COLO668 (cell line): ENCODE measurements around the gene TLL2.

ENCODE experiments used
- DNase-seq: peaks from one replicate; lab custom pipeline; 2025; ENCODE audit not compliant: unreplicated experiment; lab: John Stamatoyannopoulos, UW

Gene TLL2

DNA sequence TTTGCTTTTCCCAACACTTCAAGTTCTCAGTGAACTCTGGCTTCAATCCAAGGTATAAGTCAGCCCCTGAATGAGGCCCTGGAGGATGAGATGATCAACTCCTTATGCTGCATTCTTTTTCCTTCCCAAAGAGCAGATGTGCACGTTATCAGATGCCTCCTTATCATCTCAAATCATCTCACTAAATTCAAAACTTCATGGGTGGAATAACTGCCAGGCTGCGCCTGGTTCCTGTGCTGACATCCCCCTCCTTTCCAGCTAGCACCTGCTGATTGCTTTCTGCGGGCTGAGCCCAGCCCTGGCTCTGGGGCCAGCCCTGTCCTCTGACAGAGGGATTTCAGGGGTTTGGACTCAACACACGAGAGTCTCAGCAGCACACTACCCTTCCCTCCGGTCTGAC lies 44.9 kb downstream of the TLL2 start:
- DNase-seq: no peak

DNA sequence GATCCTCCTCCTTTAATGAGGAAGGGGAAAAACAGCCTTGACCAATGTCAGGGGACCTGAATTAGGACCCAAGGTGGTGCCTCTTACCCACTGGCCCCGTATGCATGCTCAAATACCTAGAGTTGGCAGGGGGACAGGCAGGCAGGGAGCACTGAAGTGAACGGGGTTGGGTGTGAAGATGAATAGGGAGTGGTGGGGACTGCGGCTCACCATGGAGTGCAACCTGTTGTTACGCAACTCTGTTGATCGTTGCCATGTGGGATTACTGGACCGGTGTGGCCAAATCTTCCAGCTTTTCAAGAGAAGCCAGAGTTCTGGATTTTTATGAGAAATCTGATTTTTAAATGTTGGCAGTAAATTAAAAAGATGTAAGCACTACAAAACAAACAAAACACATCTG lies 48.1 kb downstream of the TLL2 start:
- no peak for DNase-seq

DNA sequence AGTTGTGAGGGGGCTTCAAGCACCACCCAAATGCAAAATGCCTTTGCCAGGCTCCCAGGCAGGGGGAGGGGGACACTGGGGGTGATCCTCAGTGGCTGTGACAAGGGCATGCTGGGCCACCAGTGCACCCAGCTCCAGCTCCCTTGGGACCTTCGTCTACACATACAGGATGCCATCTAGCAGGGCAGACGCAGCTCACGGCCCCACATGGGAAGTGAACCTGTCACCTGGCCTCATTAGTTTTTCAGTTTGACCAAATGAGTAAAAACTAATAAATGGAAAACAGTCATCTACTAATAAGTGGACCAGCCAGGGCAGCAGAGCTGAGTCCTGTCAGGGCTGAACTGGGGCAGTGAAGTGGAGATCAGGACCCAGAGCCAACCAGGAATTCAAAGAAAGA lies 50.2 kb downstream of the TLL2 start:
- no peak for DNase-seq

DNA sequence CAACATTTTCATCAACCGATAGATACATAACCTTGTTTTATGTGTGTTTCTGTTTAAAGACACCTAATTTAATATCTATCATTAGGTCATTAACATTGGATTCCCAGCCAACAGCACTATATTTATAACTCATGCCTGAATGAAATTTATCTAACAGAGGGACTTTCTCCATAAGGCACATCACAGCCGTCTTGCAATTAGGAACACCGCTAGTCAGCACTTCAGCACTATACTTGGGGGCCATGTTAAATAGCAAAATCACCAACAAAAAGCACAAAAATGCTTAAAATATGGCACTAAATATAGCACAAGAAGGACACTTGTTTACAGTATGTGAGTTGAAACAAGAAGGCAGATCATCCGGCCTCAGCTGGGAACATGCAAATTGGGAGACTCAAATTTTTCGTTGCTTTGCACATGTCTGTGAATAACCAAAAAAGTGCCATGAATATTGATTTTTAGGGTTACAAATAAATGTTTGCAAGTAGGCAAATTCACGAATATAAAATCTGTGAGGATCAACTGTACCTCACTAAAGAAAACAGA lies 51.0 kb downstream of the TLL2 start:
- DNase-seq: no peak

GRCh38 chr10:96460316-96460715 lies 53.4 kb downstream of the TLL2 start:
- DNase-seq: no peak

GRCh38 chr10:96457341-96457740 lies 56.4 kb downstream of the TLL2 start:
- DNase-seq: no peak

DNA sequence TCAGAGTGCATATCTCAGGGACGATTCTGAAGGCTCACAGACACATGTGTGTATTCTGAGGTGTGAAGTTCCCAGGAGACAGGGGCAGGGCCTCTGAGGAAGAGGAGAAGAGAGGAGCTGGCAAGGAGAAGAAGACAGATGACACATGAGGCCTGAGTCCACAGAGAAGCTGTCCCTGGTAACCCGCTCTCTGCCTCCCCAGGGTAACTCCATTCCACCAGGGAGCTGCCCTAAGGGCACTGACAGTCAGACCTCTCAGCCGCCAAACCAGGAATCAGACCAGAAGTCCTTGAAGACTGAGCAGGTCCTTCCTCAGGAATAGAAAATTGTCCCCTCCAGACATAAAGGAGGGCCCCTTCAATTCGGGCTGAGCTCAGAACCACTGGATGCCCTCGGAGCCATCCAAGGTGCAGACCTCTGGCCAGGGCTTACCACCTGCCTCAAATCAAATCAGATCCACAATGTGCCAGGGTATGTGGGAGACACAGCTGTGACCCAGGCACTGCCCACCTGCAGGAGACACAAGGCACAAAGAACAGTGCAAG lies 57.4 kb downstream of the TLL2 start:
- DNase-seq: no peak

DNA sequence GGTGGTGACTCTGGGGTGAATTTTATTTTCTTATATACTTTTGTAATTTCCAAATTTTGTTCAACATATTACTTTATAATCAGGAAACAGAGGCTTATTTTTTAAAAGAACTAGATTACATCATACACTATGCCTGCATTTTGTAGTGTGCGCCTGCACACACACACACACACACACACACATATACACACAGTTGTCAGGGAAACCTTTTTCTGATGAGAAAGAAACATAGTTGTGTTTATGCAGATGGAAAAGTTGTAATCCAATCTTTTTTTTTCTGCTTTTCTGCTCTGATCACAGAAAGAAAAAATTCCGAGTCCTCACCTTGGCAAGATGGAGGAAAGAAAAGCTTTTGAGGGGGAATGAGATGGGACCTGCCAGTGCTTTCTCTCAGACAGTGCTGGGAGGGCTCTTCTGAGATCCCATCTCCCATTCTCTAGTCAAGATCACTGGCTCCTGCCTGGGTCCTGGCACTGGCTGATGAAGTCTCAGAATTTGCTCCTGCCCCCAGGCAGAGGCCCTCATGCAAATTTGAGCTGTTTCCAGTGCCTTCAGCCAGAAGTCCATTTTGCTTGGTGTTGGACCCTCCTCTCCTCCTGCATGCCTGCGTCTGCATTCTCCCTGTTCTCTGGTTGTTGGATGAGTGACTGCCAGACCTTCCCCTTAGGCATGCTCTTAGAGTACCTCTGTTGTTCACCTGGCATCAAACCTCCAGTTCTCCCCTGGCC lies 59.7 kb downstream of the TLL2 start:
- no peak for DNase-seq

DNA sequence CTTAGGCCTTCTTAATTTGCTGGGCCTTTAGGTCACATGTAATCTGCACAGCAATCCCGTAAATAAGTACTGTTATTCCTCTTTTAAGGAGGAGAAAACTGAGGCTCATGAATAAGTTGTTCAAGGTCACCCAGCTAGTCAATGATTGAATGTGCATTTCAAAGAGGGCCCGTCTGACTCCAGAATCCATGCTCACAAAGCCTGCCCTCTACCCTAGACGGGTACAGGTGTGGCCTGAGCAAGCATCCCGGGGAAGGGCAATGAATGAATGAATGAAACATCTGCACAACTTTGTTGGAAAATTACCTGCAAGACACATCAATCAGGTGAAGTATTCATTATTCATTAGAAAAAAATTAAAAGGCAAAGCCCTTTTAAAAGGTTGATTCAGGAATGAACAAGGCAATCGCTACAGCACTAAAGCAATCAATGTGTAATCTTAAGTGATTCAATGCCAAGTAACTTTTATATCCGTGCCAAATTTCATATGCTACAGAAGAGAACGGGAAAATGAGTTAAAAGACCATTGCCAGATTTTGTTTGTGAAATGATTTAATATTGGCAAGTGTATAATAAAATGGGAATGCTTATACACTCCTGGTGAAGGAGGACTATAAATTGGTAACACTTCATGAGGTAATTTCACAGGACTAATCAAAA lies 61.1 kb downstream of the TLL2 start:
- DNase-seq: no peak

DNA sequence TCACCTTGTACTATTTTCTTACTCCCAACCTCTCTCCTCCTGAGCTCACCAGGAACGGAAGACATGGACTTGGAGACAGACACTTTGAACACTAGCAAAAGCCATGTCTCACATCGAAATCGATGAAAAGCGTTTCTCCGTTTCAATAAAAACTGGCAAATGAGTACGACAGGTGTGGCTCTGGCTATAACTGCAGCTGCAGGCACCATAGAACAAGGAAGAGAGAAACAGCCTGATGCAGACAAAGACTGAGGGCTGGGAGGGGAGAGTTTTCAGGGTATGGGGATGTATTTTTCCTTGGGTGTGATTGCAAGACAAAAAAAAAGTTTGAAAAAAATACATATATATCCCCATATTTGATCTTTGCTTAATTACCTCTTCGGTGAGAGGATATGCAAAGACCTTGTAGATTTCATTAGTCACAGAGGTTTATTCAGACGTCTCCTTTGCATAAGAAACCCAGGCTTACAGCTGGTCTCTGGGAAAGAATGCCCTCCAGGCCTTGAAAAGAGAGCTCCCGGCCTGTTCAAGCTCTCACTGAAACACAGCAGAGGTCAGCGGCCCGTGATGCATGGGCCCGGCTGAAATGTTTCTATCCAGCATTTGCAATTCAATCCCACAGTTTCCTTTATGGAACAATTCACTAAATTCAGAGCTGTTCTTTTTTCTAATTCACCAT lies 63.1 kb downstream of the TLL2 start:
- no peak for DNase-seq

DNA sequence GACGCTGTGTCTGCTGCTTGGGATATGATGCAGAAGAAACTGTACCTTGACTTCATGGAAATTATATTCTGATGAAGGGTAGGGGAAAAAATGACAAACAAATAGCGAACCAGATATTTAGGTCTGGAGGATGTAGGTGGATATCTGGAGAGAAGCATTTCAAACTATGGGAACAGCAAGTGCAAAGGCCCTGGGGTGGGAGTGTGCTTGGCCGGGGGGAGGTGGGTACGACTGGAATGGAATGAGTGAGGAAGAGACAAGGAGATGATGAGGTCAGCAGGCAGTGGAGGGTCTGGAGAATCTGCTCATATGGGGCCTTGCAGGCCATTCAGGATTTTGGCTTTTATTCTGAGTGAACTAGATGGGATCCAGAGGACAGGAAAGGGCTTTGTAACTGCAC lies 65.2 kb downstream of the TLL2 start:
- DNase-seq: no peak

DNA sequence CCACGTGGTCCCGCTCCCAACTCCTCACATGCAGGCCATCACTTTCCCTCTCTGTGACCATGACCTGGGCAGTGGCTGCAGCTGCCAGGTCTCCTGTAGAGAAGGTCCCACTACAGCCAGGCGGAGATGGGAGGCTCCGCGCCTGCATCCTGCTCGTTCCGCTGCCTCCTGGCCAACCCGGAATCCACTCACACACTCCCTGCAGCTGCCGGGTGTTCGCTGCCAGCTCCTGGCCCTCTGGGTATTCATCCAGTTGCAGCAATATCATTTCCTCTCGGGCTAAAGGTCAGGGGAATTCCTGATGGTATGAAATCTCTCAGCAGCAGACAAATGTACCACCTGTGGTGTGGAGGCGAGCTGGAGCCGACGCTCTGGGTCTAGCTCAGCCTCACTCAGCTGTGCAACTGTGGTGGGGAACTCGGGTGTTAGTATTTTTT lies 65.7 kb downstream of the TLL2 start:
- DNase-seq: peak; percentile 3

- DNase-seq: no peak
Observed at GRCh38 chr10:96446966-96447596, 66.6 kb downstream of the TLL2 start.

GRCh38 chr10:96441987-96442643 lies 71.6 kb downstream of the TLL2 start:
- DNase-seq: no peak

GRCh38 chr10:96441322-96441885 lies 72.3 kb downstream of the TLL2 start:
- DNase-seq: no peak

GRCh38 chr10:96440361-96441292 lies 73.1 kb downstream of the TLL2 start:
- DNase-seq: no peak

DNA sequence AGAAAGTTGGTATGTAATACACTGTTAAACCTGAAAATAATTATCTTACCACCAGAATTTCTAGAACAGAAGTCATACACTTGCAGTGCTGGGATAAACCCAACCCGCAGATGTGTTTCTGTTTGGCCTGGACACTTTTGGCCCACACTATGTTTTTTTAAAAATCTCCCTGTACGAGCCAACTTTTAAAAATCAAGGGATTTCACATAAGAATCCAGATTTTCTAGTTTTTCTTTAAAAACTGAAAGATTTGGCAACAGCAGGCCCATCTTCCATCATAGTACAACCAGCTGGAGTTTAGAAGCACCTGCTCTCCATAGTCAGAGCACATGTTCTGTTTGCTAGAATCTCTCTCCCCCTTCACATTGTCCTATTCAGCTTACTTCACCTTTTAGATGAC lies 74.0 kb downstream of the TLL2 start:
- no peak for DNase-seq

GRCh38 chr10:96436035-96436434 lies 77.7 kb downstream of the TLL2 start:
- DNase-seq: no peak
